C4-2B (cell line): ENCODE measurements around the gene B3GNT4.

Experiments used
- CTCF ChIP-seq: fragments of 450-650 bp; conservative IDR thresholded peaks from 2 replicates; pipeline ENCODE4 v1.5.1; 2017; ENCODE audit warnings: mild to moderate bottlenecking
- ZFX ChIP-seq: fragments of 450-650 bp; IDR thresholded peaks from 2 replicates; pipeline ENCODE4 v1.6.1; 2017

- TF ChIP-seq CTCF (no peak), ZFX (no peak)
Measured at GRCh38 chr12:122155705-122156104, 47.8 kb upstream of the B3GNT4 start.
